ENCODE data around the gene EPHA3. TPM values are rescaled to one million over a fixed set of nuclear protein-coding genes. Genes with fewer than 3 reads are reported as not detected.

Gene EPHA3
- total RNA-seq, 1 experiment from 2014 or later: not detected

DNA sequence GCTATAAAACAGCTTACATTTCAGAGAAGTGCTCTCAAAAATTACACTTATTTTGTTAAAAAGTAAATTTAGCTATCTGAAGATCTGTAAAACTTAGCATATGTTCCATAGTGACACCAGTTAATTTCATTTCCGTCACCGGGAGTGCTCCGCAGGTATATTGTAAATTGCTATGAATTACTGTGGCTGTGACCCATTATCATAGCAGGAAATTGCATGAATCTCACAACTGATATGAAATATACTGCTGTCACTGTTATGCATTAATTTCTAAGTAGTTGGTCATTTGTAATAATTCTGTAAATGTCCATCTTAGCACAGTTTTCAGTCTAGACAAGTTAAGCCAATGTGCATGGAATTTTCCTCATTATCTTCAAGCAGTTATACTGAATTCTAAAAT is 91.2 kb downstream of the EPHA3 start:
- TF ChIP-seq, protein P1, sequence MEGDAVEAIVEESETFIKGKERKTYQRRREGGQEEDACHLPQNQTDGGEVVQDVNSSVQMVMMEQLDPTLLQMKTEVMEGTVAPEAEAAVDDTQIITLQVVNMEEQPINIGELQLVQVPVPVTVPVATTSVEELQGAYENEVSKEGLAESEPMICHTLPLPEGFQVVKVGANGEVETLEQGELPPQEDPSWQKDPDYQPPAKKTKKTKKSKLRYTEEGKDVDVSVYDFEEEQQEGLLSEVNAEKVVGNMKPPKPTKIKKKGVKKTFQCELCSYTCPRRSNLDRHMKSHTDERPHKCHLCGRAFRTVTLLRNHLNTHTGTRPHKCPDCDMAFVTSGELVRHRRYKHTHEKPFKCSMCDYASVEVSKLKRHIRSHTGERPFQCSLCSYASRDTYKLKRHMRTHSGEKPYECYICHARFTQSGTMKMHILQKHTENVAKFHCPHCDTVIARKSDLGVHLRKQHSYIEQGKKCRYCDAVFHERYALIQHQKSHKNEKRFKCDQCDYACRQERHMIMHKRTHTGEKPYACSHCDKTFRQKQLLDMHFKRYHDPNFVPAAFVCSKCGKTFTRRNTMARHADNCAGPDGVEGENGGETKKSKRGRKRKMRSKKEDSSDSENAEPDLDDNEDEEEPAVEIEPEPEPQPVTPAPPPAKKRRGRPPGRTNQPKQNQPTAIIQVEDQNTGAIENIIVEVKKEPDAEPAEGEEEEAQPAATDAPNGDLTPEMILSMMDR (IDR thresholded peaks at IDR 0.05; ENCODE audit: unreplicated experiment): no peak
- no peak overlapping the region for H3K4me3 Mint-ChIP-seq (ENCODE audit: unreplicated experiment)
- BruUV-seq (replicated peaks): no TSS peak
- H3K9me3 Mint-ChIP-seq (ENCODE audit: unreplicated experiment): no peaks in the 10 kb centered on the region
- intact Hi-C loops (cut with micrococcal nuclease): no loop called here
- H3K36me3 Mint-ChIP-seq (ENCODE audit: insufficient read depth, unreplicated experiment): no peaks in the 10 kb centered on the region
- H3K27me3 Mint-ChIP-seq (ENCODE audit: insufficient read depth, unreplicated experiment): peaks cover 82% of the 10 kb centered on the region
- H3K27ac Mint-ChIP-seq (ENCODE audit: low read depth, unreplicated experiment): no peak overlapping the region
- POLR2A ChIA-PET: interaction anchor here (0.5 kb wide), 1 partner anchor 946 kb away, joined by 4 read pairs; no protein-coding TSS in a partner anchor
- CTCF ChIA-PET: interaction anchor here (0.8 kb wide), 1 partner anchor 1273 kb away, joined by 3 read pairs; no protein-coding TSS in a partner anchor
- no peak for DNase-seq (ENCODE audit: unreplicated experiment)
- H3K4me1 Mint-ChIP-seq (ENCODE audit: insufficient read depth, unreplicated experiment): no peaks in the 10 kb centered on the region

GRCh38 chr3:89212619-89213018 is 105.2 kb downstream of the EPHA3 start:
- Mint-ChIP-seq H3K4me1 (ENCODE audit: insufficient read depth, unreplicated experiment) (no peaks in the 10 kb centered on the region), H3K9me3 (ENCODE audit: unreplicated experiment) (no peaks in the 10 kb centered on the region), H3K36me3 (ENCODE audit: insufficient read depth, unreplicated experiment) (no peaks in the 10 kb centered on the region), H3K4me3 (ENCODE audit: unreplicated experiment) (no peak overlapping the region), H3K27me3 (ENCODE audit: insufficient read depth, unreplicated experiment) (peaks cover 81% of the 10 kb centered on the region), H3K27ac (ENCODE audit: low read depth, unreplicated experiment) (no peak overlapping the region)
- ChIA-PET POLR2A (no interaction called here), CTCF (no interaction called here)
- no TSS peak for BruUV-seq (replicated peaks)
- TF ChIP-seq, protein P1 (IDR thresholded peaks at IDR 0.05; ENCODE audit: unreplicated experiment): no peak
- no peak for DNase-seq (ENCODE audit: unreplicated experiment)
- intact Hi-C loops (cut with micrococcal nuclease): no loop called here

DNA sequence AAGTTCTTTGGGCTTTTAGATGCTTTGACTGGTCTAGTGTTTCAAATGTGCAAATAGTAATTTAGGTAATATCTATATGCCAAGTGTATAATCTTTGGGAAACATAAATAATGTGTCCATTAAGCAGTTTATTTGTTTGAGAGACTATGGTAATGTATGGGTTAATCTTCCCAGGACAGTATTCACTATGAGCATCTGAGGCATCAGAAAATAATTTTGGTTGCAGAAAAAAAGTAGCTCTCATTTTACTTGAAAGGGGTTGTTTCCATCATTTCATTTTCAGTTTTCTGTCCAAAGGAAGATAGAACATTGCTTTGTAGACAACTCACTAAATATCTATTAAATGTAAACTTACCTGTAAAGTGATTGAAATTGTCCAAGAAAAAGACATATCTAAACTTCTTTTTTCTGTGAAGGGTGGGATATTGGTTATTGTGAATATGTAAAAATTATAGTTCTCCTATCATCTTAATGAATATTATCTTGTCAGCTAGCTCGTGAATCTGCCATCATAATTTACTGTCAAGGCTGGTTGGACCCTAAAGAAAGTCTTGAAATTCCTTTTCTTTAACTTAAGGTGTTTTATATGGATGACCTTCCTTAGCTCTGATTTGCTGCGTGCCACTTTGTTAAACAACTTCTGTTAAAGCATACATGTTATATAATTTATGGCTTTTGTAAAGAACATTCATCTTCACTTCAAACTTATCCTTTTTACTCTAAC is 108.8 kb downstream of the EPHA3 start:
- no peaks in the 10 kb centered on the region for H3K4me1 Mint-ChIP-seq (ENCODE audit: insufficient read depth, unreplicated experiment)
- BruUV-seq (replicated peaks): no TSS peak
- no peaks in the 10 kb centered on the region for H3K36me3 Mint-ChIP-seq (ENCODE audit: insufficient read depth, unreplicated experiment)
- H3K9me3 Mint-ChIP-seq (ENCODE audit: unreplicated experiment): no peaks in the 10 kb centered on the region
- peaks cover 67% of the 10 kb centered on the region for H3K27me3 Mint-ChIP-seq (ENCODE audit: insufficient read depth, unreplicated experiment)
- TF ChIP-seq, protein P1 (IDR thresholded peaks at IDR 0.05; ENCODE audit: unreplicated experiment): no peak
- ChIA-PET POLR2A (no interaction called here), CTCF (interaction anchor here (0.7 to 1.3 kb wide), 2 partner anchors 35 to 876 kb away, joined by 3 read pairs; no protein-coding TSS in a partner anchor)
- H3K27ac Mint-ChIP-seq (ENCODE audit: low read depth, unreplicated experiment): no peak overlapping the region
- no peak for DNase-seq (ENCODE audit: unreplicated experiment)
- H3K4me3 Mint-ChIP-seq (ENCODE audit: unreplicated experiment): no peak overlapping the region
- intact Hi-C loops (cut with micrococcal nuclease): no loop called here

GRCh38 chr3:89217148-89217685 is 109.8 kb downstream of the EPHA3 start:
- H3K9me3 Mint-ChIP-seq (ENCODE audit: unreplicated experiment): no peaks in the 10 kb centered on the region
- TF ChIP-seq, protein P1 (IDR thresholded peaks at IDR 0.05; ENCODE audit: unreplicated experiment): no peak
- BruUV-seq (replicated peaks): no TSS peak
- H3K4me1 Mint-ChIP-seq (ENCODE audit: insufficient read depth, unreplicated experiment): no peaks in the 10 kb centered on the region
- CTCF ChIA-PET: interaction anchor here (0.6 to 1.3 kb wide), 2 partner anchors 164 to 874 kb away, joined by 3 to 4 read pairs; no protein-coding TSS in a partner anchor
- H3K4me3 Mint-ChIP-seq (ENCODE audit: unreplicated experiment): no peak overlapping the region
- no peak overlapping the region for H3K27ac Mint-ChIP-seq (ENCODE audit: low read depth, unreplicated experiment)
- POLR2A ChIA-PET: no interaction called here
- H3K27me3 Mint-ChIP-seq (ENCODE audit: insufficient read depth, unreplicated experiment): peaks cover 62% of the 10 kb centered on the region
- no peak for DNase-seq (ENCODE audit: unreplicated experiment)
- H3K36me3 Mint-ChIP-seq (ENCODE audit: insufficient read depth, unreplicated experiment): no peaks in the 10 kb centered on the region
- intact Hi-C loops (cut with micrococcal nuclease): no loop called here
